GM21515 (cell line): ENCODE results near the gene LCN6.
A peak's percentile ranks its signal among the peaks of the same experiment; 100 is the strongest.
"Not testable (repeated sequence)": the region's sequence is repeated elsewhere in the genome, so short reads cannot be mapped to it uniquely, and the experiment has no call there.

Experiments
- ATAC-seq: cut with Tn5 transposase; IDR thresholded peaks from one replicate; pipeline ENCODE4 v1.9.1; 2021; ENCODE audit not compliant: unreplicated experiment

Gene LCN6

DNA sequence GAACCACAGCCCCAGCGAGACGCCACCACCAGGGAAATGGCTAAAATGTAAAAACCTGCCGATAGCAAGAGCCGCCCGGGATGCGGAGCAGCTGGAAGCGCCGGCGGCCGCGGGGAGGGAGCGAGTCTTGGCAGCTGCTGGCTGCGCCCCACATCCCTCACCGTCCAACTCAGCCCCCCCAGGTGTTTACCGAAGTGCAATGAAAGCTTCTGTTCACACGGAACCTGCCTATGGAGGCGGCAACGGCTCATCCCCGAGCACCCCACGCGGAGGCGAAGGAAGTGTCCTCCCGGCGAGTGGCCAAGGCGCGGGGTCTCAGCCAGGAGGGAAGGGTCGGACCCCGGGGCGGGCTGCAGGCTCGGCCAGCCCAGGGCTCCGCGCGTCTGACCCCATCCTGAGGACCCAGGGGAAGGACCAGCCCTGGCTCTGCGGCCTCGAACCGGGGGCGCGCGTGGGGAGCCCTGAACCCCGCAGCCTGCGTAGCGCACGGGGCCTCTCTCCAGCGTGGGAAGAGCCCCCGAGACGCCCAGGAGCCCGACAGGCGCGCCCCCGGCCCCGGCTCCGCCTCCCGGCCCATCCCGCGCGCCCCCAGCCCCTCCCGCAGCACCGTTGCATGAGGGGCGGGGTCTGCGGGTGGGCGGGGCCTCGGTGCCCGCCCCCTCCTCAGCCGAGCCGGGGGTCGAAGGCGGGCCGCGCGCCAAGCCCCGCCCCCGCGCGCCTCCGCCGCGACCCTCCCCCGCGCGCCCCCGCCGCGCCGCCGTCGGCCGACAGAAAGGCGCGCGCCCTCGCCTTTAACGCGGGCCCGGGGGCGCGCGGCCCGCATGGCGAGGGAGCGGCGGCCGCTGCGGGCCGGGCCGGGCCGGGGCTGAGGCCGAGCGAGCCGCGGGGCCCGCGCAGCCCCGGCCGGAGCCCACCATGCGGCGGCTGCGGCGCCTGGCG, 36.3 kb downstream of the LCN6 start, which contains the start of gene DIPK1B:
Gene DIPK1B, plus strand, starts transcription at position 822 of the 939 bp plus-strand sequence. Its CDS starts 94 bp downstream, at position 916.
- no peak for ATAC-seq

DNA sequence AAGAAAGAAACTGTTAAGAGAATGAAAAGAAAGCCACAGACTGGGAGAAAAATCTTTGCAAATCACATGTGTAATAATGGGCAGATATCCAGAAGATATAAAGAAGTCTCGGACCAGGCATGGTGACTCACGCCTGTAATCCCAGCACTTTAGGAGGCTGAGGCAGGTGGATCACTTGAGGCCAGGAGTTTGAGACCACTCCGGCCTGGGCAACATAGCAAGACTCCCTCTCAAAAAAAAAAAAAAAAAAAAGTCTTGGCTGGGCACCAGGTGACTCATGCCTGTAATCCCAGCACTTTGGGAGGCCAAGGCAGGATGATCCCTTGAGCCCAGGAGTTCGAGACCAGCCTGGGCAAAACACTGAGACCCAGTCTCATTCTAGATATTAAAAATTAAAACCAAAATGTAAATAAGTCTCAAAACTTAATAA, 37.1 kb downstream of the LCN6 start:
- ATAC-seq, result not testable (repeated sequence)

DNA sequence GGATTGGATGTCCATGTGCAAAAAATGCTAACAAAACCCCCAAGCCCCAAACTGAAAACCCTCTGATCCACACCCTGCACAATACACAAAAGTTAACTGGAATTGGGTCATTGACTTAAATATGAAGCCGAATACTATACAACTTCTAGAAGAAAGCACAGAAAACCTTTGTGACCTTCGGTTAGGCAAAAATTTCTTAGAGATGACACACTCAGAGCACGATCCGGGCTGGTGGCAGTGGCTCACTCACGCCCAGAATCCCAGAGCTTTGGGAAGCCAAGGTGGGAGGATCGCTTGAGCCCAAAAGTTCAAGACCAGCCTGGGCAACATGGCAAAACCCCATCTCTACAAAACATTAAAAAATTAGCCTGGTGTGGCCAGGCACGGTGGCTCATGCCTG, 37.8 kb downstream of the LCN6 start:
- no peak for ATAC-seq

DNA sequence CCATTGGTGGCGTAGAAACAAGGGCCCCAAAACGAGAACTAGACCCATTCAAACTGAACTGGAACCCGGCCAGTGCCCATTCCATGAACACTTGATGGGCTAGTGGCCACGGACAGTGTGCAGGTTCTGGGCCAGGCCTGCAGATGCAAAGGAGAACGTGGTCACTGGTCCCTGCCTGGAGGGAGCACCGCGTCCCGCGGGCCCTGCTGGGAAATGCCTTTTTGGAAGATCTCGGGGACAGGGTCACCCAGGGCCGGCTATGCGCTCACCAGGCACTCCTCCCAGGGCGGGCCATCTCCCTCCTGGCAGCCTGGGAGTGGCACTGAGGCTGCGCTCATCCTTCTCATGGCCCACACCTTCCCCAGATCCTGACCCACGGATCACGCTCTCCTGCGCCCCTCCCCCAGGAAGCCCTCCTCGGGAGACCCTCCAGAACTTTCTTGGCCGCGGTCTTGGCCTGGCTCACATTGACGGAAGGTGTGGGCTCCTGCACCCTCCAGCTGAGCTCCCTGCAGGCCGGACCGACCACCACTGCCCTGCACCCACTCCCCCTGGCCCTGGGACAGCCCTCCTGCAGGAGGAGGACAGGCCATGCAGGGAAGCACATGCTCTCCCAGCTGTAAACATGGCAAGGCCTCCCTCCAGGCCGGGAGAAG, 38.7 kb downstream of the LCN6 start:
- ATAC-seq, result no peak

DNA sequence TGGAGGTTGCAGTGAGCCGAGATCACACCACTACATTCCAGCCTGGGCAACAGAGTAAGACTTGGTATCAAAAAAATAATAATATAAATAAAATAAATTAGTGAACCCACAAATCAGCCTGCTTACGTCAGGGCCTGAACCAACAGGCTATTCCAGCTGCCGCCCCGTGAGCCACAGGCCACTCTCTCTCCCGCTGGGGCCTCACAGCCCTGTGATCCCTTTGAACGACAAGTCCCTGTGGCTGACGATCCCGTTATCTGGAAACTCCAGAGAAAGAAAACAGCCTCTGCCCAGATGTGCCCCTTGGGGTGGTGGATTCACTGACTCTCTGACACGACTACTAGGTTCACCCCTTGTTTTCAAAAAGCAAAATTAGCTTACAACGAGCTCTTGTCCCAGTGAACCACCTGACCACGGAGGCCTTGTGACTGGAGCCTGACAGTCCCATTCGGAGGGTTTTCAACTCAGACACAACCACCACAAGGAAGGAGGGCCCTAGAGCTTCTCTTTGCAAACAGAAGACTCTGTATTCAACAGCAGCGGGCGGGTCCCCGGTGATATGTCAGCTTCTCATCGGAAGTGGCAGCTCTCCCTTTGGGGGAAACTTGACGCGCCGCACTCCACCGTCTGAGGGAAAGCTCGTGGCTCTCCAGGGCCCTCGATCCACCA, 40.3 kb downstream of the LCN6 start:
- no peak for ATAC-seq

DNA sequence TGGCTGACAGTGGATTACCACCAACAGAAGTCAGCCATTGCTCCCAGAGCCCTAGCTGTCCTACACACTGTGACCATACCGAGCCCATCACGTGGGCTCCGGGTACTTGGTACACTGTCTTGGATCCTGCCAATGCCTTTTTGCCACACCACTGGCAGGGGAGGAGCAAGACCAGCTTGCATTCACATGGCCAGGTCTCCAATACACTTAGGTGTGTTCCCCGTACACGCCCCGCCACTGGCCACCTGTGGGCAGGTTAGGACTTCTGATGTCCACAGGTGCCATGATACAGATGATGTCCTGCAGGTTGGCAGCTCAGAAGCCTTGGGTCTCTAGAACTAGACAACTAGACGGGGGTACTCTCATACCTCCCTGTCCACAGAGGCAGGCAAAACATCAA, 41.3 kb downstream of the LCN6 start:
- ATAC-seq, result no peak

DNA sequence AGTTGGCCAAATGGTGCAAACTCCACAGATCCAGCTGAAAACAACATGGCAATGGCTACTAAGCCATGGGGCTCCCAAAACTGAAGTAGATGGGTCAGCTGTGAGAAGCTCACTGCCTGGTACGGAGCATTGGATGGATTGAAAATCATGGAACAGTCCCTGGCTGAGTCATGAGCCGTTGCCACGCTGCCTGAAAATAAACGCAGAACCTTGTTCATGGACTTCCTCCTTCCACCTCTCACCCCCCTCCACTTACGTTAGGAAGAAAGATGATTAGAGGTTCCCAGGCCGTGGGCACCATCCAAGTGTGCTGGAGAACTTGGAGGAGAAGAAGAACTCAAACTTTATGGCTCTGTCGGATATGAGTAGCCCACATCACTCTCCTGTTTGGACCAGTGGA, 42.8 kb downstream of the LCN6 start:
- no peak for ATAC-seq

DNA sequence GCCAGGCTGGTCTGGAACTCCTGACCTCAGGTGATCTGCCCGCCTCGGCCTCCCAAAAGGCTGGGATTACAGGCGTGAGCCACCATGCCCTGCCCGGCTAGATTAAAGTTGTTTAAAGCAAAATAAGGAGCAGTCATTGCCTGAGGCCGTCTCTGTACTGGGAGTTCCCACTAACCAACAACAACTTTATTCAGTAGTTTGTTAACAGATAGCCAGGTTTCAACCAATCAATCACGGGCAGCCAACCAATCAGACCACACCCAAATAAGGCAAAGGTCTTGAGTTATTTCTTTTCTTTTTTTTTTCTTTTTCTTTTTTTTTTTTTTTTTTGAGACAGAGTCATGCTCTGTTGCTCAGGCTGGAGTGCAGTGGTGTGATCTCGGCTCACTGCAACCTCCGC, 43.6 kb downstream of the LCN6 start:
- ATAC-seq, result not testable (repeated sequence)

DNA sequence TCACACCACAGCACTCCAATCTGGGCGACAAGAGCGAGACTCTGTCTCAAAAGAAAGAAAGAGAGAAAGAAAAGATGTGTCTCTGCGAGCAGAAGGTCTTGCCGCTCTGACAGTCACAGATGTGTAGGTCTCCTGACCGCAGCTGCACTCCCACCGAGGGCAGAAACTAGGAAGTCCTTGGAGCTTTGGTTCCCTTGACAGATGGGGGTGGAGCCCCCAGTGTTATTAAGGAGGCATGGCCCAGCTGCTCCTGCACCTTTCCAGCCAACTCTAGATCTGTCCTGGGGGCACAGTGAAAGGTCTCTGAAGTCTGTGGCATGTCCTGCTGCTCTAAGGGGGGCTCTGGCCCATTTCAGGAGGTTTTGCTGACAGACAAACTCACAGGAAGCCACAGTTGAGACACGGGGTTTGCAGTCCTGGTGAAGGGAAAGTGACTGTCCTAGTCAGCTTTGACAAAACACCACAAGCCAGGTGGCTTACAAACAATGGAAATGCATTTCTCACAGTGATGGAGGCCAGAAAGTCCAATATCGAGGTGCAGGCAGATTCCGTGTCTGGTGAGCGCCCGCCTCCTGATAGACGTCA, 45.0 kb downstream of the LCN6 start:
- no peak for ATAC-seq

DNA sequence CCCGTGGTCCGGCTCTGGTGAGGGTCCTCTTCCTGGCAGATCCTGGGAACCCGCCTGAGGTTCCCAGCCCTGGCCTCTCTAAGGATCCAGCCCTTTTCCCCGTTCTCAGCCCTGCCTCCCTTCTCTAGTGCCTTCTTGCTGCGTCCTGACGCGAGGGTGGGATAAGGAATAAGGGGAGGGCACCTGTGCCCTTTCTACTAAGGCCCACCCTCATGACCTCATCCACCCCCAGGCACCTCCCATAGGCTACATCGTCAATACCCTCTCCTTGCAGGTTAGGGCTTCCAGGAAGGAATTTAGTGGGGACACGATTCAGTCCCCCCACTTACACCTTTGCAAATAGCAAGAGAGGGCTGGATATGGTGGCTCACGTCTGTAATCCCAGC, 46.7 kb downstream of the LCN6 start:
- no peak for ATAC-seq

DNA sequence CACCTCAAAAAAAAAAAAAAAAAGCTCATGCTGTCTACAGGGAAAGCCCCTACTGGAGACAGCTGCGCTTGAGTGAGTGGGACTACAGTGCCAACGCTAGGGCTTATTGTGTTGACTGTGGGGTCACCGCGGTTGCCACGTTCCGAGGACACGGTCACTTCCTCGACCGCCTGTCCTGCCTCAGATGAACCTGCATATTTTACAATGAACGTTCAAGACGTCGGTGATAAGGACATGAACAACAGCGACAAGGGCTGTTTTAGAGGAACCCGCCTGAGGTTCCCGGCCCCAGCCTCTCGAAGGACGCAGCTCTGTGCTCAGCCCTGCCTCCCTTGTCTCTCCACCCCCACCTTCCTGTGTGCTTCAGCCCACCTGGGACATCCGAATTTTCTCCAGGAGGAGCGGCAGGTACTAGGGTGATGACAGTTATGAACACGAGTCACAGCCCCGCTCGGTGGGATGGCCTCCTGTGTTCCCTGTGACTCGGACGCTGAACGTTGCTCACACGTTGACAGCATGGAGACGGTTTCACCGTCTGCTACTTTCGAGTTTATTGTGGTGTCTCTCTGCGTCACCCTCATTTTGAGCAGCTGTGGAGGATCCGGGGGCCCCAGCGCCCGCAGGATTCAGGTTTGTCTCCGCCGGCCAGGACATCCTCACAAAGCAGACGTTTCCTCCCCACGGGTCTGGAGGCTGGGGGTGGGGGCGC, 47.2 kb downstream of the LCN6 start:
- peak; percentile 57 for ATAC-seq

DNA sequence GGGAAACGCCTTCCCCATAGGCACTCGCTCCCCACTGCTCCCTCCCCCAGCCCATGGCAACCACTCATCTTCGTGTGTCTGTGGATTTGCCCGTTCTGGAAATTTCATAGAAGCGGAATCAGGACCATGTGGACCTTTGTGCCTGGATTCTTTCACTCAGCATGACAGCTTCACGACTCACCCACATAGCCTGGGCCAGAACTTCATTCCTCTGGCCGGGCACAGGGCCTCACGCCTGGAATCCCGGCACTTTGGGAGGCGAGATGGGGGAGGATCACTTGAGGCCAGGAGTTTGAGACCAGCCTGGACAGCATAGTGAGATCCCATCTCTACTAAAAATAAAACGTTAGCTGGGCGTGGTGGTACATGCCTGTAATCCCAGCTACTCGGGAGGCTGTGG, 48.0 kb downstream of the LCN6 start:
- ATAC-seq, result no peak

DNA sequence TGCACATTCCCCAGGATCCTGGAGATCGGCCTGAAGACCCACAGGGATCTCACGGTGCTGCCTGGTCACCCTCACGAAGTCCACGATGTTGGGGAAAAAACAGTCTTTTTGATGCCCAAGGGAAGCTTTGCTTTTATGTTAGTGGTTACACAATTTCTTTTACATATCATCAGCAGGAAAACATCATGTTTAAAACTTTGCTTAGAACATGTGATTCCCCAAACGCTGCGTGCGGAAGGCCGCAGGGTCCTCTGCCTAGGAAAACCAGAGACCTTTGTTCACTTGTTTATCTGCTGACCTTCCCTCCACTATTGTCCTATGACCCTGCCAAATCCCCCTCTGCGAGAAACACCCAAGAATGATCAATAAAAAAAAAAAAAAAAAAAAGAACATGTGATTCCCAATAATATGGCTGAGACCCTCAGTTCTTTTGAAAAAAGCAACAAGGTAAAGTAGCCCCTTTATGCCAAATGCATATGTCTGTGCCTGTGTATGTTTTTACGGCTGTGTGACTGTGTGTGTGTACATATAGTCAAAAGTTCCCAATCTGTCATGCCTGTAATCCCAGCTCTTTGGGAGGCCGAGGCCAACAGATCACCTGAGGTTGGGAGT, 49.6 kb downstream of the LCN6 start:
- no peak for ATAC-seq

DNA sequence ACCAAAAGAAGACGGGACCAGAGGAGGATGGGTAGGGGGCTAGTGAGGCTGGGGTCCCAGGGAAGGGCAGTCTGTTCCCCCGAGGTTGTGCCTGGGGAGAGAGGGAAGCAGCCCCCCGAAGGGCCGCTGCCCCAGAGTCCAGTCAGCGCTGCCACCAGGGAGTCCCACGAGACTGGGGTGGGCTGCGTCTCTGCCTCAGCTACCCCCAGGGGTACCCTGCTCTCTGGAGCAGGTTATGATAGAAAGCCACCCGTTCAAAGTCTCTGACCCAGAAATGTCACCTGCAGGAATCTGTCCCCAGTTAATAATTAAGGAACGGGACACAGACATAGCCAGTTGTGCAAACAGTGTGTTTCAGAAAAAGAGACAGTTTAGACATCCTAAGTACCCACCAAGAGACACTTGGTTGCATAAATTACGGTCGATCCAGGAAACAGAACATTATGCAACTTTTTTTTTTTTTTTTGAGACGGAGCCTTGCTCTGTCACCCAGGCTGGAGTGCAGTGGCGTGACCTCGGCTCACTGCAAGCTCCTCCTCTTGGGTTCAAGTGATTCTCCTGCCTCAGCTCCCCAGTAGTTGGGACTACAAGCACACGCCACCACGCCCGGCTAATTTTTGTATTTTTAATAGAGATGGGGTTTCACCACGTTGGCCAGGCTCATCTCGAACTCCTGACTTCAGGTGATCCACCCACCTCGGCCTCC, 50.4 kb downstream of the LCN6 start:
- ATAC-seq, result no peak

DNA sequence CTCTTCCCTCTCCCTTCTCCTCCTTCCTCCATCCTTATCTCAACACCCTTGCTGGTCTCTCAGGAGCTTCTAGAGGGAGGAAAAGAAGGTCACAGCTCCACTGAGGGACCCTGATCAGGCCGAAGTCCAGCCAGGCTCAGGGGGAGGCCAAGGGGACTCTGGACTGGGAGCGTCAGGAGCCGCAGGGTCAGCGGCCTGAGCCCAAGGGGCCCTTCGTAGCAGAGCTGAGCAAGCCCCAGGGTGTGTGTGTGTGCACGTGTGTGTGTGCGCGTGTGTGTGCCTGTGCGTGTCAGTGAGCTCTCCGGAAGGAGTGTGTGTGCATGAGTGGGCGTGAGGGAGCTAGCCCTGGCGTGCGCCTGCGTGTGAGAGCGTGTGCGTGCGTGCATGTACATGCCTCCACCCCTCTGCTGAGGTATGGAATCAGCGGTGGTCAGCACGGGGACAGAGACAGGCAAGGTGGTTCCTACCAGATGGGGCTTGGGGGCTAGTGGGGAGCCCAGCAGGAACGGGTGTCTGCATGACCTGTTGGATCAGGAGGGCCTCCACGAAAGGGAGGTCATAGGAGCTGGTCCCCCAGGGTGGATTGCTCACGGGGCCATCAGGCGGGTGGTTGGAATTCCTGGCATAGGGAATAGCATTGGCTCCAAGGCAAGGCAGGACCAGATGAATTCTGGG, 51.0 kb downstream of the LCN6 start:
- ATAC-seq, result no peak

DNA sequence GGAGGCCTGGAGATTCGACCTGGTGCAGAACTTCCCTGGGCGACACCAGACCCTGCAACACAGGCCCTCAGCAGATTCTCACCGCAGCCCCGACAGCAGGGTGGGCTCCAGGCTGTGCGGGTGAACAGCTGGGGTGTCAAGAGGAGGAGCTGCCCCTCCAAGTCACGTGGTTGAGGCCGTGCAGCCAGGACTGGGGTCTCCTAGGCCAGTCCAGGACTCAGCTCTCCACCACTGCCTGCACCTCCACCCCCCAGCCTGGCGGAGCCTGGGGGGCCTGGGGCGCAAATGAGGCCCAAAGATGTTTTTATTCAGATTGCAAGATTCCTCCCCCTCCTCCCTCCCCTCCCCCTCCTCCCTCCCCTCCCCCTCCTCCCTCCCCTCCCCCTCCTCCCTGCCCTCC, 51.8 kb downstream of the LCN6 start:
- ATAC-seq, result no peak

DNA sequence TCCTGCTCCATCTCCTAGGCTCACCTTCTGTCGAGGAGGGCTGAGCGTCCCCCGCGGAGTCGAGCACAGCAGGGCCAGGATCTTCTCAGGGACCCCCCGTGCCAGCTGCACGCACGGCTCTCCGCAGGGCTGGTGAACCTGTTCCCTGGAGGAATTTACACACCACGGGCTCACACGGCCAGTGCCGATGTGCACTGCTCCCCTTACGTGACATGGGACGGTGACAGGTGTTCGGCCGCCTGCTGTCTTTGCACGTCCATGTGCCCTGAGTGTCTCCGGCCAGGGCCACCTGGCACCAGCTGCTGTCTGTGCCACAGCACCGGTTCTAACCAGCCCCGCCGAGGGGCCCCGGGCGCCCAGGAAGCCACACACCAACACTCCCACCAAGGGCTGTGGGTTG, 52.4 kb downstream of the LCN6 start:
- no peak for ATAC-seq

DNA sequence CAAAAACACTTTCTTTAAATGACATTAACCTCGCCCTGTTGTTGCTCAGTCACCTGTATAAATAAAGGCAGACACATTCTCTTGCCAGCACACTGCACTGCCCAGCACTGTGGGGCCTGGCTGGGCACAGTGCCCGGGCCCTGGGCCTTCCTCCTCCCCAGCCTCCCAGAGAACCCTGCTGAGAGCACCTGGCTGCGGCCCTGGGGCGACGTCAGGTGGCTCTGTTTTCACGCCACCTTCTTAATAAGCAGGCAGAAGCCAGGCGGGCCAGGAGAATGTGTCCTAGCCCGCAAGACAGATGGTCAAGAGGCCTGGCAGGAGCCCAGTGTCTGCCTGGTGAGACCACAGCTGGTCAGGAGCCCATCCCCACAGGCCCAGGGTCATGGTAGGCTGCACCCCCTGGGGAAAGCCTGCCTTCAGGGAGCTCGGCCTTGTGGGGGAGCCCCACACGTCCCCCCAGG, 52.9 kb downstream of the LCN6 start:
- ATAC-seq, result no peak

DNA sequence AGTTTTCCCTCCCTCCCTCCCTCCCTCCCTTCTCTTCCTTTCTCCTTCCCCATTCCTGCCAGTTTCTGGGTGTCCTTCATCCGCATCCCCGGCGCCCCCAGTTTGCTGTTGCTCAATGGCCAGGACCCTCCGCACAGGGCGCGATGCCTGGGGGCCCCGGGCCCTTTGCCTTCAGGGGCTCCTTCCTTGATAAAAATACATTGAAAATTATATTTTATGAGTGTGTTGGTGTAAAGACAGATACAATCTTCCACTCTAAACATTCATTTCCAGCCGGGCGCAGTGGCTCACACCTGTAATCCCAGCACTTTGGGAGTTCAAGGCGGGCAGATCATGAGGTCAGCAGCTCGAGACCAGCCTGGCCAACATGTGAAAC, 53.5 kb downstream of the LCN6 start:
- ATAC-seq, result no peak
